Jurkat, Clone E6-1 (cell line): ENCODE measurements around the gene ZNF774. TPM values are rescaled to one million over a fixed set of nuclear protein-coding genes. Genes with fewer than 3 reads are reported as not detected.
"Not testable (repeated sequence)": the region's sequence is repeated elsewhere in the genome, so short reads cannot be mapped to it uniquely, and the experiment has no call there.

Experiments used
- DNase-seq: peaks from one replicate; pipeline ENCODE4 v3.0.0-alpha.2; 2011; ENCODE audit warnings: low read depth, low spot score
- H3K4me3 ChIP-seq: 2 replicates; pipeline ENCODE4 v1.5.1; 2011; ENCODE audit warnings: mild to moderate bottlenecking, low read length, control low read depth, moderate library complexity
- polyA plus RNA-seq: library from polyadenylated mRNA; unstranded; fragments of >200 nt; gene quantifications from one replicate; pipeline ENCODE4 v1.2.1, GENCODE V29; 2012; ENCODE audit warnings: missing spikeins; ENCODE audit not compliant: insufficient read length, insufficient read depth

Gene ZNF774
- 6.3 TPM for polyA plus RNA-seq

DNA sequence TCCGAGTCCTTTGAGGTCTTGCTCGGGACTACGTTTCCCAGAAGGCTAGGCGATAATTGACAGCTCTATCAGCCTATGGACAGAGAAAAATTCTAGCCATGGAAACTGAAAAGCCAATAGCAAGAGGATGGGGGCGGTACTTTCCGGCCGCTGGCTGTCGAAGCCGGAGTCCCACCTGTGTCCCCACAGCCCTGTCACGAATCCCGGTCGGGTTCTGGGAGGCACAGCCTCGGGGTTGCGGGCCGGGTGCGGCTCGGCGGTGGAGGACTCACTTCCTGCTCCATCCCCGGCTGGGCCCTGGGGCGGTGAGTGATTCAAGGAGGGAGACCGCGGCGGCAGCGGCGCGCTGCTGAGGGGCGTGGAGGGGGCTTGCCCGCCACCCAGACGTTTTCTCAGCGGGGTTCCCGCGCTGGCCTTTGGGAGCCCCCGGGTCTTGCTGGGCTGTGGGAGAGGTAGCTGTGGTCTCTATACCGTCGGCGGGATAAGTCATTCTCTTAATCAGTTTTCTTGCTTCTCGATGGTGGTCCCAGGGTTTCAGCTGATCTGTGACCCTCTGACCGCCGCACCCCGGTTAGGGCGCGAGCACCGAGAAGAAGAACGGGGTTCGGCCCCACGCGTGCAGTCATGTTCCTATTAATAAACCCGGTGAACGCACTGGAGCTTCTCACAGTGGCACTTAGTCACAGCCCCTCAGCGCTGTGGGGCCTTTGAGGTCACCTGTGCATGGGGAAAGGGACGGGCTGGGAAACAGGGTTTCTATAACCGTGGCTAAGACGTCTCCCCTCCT lies at the start of gene ZNF774:
ZNF774 (plus strand) TSS at position 178 of the 787 bp plus-strand sequence. CDS start 2,377 bp downstream, outside the sequence.
- DNase-seq: peak; percentile 96
- peak within 1 kb of the TSS; percentile 75 for H3K4me3 ChIP-seq

DNA sequence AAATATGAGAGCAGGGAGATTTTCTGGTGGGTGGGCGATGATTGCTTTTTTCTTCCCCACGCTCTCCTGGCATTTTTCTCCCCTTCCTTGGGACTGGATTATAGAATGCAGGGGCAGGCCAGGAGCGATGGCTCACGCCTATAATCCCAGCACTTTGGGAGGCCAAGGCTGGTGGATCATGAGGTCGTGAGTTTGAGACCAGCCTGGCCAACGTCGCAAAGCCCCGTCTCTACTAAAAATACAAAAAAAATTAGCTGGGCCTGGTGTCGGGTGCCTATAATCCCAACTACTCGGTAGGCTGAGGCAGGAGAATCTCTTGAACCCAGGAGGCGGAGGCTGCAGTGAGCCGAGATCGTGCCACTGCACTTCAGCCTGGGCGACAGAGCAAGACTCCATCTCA lies 46.7 kb upstream of the ZNF774 start:
- H3K4me3 ChIP-seq, DNase-seq: not testable (repeated sequence)

DNA sequence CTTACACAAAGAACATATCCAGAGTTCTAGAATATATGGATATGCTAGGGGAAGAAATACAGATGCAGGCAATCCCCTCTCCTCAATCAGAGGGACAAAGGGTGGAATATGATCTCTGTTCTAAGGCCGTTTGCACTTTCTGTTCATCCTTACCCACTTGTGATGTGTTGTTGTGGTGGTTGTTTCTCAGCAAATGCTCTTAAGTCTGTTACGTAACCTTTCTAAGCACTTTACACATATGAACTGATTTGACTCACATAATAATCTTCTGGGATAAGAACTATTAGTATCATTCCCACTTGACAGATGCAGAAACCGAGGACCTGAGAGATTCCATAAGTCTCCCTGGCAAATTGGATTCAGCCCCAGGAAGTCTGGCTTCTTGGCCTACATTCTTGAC lies 46.2 kb upstream of the ZNF774 start:
- H3K4me3 ChIP-seq: no peak overlapping the region

DNA sequence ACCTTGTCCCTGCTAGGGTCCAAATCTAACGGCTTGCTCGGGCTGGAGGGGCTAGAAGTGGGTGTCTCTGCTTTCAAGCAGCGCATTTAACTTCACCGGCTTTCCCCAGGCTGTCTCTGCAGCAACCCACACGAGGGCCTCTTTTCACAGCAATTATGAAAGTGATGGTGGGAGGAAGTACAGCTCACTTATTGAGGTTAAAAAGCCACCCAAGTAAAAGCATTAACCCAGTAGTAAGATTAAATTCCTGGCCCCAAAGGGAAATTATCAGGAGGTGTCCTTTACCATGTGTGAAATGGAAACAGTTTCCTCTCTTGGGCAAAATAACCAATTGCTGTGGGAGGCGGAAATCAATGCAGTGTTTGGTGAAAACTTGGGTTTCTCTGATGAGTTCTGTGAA lies 45.5 kb upstream of the ZNF774 start:
- peak; percentile 16 for DNase-seq
- H3K4me3 ChIP-seq: no peak overlapping the region

More for the DNA sequence above, 46.2 kb upstream of the ZNF774 start:
- DNase-seq: no peak

DNA sequence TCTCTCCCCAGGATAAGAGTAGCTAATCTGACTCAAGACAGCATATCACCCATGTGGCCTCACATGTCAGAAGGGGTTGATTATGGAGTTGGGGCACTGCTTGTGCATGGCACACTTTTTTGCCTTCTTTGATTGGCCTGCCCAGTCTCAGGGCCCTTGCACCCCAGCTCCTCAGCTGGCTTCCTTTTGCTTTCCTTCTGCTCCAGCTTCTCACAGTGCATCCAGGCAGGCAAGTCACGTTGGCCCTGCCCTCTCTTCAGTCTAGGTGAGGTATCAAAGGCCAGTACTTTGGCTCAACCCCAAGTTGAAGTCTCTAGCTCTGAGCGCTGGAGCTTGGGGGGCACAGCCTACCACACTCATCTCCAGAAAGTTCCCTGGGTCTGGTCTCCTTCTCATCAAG lies 44.4 kb upstream of the ZNF774 start:
- H3K4me3 ChIP-seq: no peak overlapping the region
- no peak for DNase-seq

DNA sequence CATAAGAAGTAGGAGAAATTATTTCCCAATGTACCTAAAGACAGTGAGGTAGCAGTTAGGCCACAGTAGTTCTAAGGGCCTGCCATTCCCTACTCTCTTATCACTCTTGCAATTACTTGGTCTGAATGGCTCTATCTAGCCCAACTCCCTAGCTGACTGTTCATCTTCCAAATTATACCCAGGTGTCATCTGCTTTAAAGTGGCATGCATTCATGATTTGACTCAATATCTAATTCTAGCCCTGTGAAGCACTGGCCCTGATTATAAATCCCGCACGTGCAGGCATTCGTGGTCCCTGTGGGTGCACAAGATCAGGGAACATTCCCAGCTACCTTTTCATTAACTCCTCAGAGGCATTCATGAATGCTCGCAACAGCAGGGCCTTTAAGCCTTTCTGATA lies 43.1 kb upstream of the ZNF774 start:
- DNase-seq: no peak
- H3K4me3 ChIP-seq: no peak overlapping the region

DNA sequence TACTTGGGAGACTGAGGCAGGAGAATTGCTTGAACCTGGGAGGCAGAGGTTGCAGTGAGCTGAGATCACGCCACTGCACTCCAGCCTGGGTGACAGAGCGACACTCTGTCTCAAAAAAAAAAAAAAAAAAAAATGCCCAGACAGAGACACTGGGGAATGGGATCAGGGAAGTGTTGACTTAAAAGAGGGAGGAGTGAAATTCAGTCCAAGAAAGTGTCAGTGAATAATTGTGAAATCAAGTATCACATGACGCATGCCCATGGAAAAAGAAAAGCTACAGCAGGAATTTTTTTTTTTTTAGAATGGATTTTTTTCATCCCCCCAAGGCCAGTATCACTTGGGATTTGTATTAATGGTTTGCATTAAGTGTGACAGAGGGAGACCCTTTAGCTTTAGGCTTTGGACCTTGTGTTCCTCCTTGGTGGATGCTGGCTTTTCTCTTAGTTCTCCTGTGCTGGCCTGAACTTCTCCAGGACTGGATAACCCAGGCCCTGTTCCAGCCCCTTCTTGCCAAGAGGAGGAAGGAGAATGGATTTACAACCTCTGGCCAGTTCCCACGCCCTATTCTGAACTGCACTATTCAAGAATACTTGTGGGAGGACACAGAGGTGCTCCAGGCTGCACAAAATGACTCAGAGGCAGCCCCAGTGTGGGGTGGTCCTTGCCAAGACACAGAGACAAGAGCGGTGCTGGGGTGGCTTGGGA lies 36.7 kb upstream of the ZNF774 start:
- no peak for DNase-seq
- no peak overlapping the region for H3K4me3 ChIP-seq

DNA sequence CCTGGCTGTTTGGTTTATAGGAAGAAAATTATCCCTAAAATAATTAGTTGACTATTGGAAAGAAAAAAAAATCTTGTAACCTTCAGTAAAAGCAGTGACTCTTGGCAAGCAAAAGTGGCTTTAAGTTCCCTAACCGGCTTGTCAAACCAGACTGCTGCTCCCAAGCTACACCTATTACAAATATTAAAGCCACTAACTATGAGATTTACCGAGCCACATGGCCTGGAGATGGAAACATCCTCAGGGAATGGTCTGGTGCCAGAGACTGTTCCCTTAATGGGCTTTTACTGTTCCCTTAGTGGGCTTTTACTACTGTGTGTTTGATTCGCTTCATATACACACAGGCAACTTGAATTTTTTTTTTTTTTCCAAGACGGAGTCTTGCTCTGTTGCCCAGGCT lies 35.9 kb upstream of the ZNF774 start:
- DNase-seq: no peak
- no peak overlapping the region for H3K4me3 ChIP-seq

DNA sequence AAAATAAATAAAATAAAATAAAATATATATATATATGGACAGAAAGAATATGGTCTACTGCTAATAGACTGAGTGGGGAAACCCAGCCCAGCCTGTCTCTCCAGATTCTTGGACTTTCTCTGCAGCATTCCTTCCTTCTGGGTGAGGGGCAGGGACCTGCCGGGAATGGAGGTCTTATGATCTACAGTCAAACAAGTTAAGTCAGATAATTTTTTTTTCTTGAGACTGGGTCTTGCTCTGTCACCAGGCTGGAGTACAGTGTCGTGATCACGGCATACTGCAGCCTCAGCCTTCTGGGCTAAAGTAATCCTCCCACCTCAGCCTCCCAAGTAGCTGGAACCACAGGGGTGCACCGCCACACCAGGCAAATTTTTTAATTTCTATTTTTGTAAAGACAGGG lies 33.5 kb upstream of the ZNF774 start:
- H3K4me3 ChIP-seq: no peak overlapping the region
- no peak for DNase-seq

DNA sequence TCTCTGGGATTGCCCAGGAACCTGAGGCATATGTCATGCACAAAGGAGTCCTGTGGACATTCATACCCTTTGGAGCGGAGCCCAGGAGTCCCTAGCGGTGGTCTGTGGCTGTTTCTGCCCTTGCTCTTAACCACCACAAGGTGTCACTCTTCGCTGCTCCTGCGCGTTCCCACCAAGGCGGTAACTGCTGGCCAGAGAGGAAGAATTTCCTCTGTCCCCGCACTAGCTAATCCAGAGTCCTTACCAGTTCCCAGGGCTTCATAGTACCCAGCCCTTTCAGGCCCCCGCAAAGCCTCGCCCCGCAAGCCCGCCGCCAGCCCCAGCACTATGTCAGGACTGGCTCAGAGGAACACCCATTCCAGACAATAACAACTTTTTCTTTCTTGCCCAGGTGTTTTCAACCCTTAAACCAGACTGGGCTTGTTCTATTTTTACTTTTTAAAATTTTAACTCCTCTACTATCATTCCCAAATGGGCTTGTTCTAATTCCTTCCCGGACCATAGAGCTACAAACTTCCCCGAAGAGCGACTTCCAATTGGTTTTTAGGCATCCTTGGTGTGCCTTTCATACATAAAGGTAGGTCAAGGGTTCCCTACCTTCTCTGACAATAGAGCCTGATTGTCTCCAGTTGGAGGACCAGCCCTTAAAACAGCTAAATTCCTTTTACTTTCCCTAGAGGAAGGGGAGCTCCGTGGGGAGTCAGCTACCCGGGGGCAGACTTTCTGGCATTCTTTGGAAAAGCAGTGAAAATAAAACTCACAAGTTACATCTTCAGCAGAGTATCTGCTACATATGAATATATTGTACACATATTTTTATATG lies 31.8 kb upstream of the ZNF774 start:
- peak; percentile 67 for DNase-seq
- H3K4me3 ChIP-seq: no peak overlapping the region

DNA sequence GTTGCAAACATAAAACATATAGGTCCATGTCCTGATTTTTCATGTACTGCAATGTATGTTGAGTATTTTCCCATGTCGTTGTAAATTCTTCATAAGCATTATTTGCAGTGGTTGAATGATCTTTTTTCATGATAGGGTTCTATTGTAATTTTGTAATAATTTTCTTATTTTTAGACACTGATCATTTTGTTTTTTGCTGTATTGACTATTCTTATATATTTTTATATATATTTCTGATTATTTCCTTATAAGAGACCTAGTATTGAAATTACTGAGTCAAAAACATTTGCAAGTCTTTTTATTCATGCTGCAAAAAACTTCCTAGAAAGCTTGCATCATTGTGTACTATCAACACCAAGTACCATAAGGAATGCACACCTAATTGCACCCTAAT lies 31.2 kb upstream of the ZNF774 start:
- DNase-seq: no peak
- no peak overlapping the region for H3K4me3 ChIP-seq

DNA sequence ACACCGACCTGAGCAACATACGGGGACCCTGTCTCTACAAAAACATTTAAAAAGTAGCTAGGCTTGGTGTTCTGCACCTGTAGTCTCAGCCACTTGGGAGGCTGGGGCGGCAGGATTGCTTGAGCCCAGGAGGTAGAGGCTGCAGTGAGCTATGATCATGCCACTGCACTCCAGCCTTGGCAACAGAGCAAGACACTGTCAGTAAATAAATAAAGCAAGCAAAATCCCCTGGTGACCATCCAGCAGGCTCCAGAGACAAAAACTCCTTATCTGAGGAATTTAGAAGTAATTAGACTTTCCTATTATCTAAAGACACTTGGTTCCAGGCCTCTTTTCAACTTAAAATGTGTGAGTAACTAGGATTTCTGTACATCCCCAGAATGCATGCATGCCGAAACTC lies 29.5 kb upstream of the ZNF774 start:
- no peak for DNase-seq
- H3K4me3 ChIP-seq: no peak overlapping the region

DNA sequence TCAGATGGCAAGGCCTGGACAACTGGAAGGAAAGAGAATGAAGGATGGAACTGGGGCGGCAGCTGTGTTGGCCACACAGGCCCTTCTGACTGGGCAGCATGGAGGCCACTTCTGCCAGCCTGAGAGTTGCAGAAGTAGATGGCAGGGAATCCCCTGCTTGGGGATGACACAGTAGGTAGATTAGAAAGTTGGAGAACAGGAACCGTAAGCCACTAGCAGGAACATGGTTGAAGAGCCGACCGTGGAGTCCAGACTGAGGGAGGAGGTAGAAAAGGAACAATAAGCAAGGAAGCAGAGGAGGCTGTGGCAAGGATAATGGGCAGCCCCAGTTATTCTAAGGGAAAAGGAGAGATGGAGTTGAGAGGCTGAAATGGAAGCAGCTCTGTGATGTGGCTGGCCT lies 26.4 kb upstream of the ZNF774 start:
- no peak overlapping the region for H3K4me3 ChIP-seq
- DNase-seq: no peak

DNA sequence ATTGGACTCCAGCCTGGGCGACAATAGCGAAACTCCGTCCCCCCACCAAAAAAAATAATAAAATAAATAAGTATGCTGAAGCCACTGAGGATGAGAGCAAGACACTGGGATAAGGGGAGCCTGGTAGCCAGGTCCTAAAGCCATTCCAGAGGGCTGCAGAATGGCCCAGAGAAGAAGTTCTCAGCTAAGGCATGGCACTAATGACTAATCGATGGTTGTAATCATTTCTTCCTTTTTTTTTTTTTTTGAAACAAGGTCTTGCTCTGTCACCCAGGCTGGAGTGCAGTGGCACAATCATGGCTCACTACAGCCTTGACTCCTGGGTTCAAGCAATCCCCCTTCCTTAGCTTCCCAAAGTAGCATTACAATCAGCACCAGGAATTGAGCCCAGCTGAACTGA lies 25.6 kb upstream of the ZNF774 start:
- no peak overlapping the region for H3K4me3 ChIP-seq
- no peak for DNase-seq

DNA sequence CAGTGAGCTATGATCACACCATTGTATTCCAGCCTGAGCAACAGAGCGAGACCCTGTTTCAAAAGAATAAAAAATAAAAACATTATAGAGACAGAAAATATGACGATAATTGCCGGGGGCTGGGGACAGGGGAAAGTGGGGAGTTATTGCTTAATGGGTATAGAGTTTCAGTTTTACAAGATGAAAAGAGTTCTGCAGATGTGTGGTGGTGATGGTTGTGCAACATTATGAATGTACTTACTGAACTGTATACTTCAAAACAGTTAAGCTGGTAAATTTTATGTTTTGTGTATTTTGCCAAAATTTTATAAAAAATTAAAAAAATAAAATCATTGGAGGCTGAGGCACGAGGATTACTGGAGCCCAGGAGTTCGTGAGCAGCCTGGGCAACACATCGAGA lies 24.8 kb upstream of the ZNF774 start:
- no peak overlapping the region for H3K4me3 ChIP-seq
- no peak for DNase-seq

DNA sequence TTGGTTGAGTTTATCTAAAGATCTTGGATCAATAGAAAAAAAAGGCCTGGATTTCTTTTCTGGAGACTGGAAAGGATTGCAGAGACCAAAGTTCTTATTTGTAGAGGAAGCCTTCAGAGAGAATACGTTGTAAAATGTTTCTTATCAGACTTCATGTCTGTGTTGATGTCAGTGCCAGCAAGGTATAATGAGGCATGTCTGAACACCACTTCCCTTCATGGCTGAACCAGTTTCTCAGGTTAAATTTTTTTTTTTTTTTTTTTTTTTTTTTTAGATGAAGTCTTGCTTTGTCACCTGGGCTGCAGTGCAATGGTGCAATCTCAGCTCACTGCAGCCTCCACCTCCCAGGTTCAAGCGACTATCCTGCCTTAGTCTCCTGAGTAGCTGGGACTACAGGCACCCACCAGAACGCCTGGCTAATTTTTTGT lies 17.8 kb upstream of the ZNF774 start:
- no peak for DNase-seq
- no peak overlapping the region for H3K4me3 ChIP-seq

DNA sequence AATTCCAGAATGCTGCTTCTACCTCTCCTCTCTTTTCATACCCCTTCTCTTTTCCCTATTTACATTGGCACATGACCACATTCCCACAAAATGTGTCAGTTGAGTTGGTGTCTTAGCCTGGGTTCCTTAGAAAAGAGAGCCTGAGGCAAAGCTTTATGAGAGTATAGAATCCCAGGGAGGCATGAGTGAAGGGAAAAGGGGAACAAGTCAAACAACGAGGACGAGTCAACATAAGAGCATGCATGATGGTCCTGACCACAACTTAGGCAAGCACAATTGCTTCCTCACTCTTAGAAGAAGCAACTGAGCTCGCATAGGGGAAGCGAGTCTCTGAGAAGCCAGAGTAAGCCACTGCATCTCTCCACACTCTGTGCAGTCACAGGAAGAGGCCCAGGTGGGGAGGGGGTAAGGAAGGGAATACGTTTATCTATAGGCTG lies 15.4 kb upstream of the ZNF774 start:
- DNase-seq: peak; percentile 78

DNA sequence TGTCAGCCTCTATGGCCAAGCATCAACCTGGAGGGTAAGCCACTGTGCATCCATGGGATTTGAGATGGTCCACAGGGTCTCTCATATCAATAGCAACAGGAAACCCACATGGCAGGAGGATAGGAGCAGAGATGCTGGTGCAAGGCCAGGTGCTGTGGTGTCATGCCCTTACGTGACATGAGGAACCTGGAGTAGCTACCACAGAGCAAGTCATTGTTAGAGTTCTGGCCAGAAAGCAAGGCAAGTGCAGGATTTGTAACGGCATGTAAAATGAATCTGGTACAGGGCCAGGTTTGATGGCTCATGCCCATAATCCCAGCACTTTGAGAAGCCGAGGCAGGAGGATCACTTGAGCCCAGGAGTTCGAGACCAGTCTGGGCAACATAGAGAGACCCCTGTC lies 14.8 kb upstream of the ZNF774 start:
- H3K4me3 ChIP-seq: no peak overlapping the region
- DNase-seq: no peak

More for the DNA sequence above, 15.4 kb upstream of the ZNF774 start:
- H3K4me3 ChIP-seq: no peak overlapping the region

DNA sequence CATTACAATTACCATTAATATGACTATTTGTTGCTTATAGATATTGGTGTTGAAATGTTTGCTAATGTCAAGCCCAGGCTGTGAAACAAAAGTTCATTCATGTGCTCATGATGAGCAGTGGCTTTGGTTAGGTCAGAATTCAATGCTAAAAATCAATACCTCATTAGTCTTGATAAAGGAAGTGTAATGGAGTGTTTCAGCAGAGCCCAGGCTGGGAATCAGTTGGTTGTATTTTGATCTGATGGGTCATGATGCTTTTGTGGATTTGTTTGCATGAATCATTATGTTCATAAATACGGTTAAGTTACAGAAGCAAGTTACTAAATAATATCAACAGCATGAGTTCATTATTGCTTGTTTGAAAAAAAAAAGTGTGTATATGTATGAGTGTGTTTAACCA lies 13.6 kb upstream of the ZNF774 start:
- DNase-seq: no peak
- H3K4me3 ChIP-seq: no peak overlapping the region

DNA sequence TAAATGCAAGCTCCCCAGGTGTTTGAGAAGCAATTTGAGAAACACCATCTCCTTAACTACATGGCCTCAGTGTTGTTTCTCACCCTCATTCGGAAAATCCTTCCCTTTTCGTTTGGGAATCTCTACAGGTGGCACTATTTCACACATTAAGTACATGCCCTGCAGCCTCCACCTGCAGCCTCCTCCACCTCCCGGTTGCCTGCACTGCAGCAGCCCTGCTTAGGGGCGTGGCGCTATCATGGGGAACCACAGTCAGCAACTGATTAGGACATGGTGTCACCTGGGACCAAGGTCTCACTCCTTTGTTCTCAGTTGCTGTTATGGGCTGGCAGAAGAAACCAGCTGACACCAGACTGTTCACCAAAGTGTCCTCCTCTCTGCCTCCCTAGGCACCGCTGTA lies 11.7 kb upstream of the ZNF774 start:
- H3K4me3 ChIP-seq: no peak overlapping the region
- peak; percentile 19 for DNase-seq
